IMR-90 (cell line): ENCODE results near the gene GRAMD2A. TPM values are rescaled to one million over a fixed set of nuclear protein-coding genes. Genes with fewer than 3 reads are reported as not detected.

ENCODE experiments used
- ATAC-seq: fragments of 200-7000 bp; cut with Tn5 transposase; 2 replicates; pipeline ENCODE4 v1.9.1; 2020; ENCODE audit warnings: low read depth, mild to moderate bottlenecking, moderate library complexity
- BruUV-seq: library from RNA; stranded (reverse); fragments of 400-500 nt; replicated peaks from 2 replicates; lab custom pipeline; 2021; lab: Mats Ljungman, UMichigan
- CTCF ChIA-PET: fragments of 300-600 bp; formaldehyde crosslinking; extraction: SDS; loops from one replicate; lab custom pipeline; 2021; ENCODE audit warnings: antibody characterized with exemption; lab: Yijun Ruan, JAX
- POLR2A ChIA-PET: fragments of 300-600 bp; sonication (Branson Sonifier 250); formaldehyde crosslinking; loops from one replicate; lab custom pipeline; 2022; ENCODE audit warnings: antibody characterized with exemption; ENCODE audit not compliant: unreplicated experiment; lab: Charles Lee
- DNase-seq: peaks from one replicate; pipeline ENCODE4 v3.0.0; 2013
- H2AFZ ChIP-seq: replicated peaks from 2 replicates; pipeline ENCODE3; 2013; ENCODE audit warnings: low read length, mild to moderate bottlenecking; ENCODE audit not compliant: poor library complexity
- H2AK5ac ChIP-seq: 2 replicates; pipeline ENCODE4 v1.6.1; 2013; ENCODE audit warnings: low read depth, low read length, inconsistent platforms
- H2AK9ac ChIP-seq: replicated peaks from 2 replicates; pipeline ENCODE3; 2013; ENCODE audit warnings: mild to moderate bottlenecking, low read depth, low read length, moderate library complexity; ENCODE audit not compliant: poor library complexity
- H2BK120ac ChIP-seq: 2 replicates; pipeline ENCODE4 v1.6.1; 2013; ENCODE audit warnings: low read depth, low read length, inconsistent platforms
- H2BK15ac ChIP-seq: 3 replicates; pipeline ENCODE4 v1.6.1; 2013; ENCODE audit warnings: low read depth, low read length, inconsistent platforms
- H2BK20ac ChIP-seq: 2 replicates; pipeline ENCODE4 v1.6.1; 2013; ENCODE audit warnings: low read depth, mild to moderate bottlenecking, inconsistent platforms, low read length, moderate library complexity
- H2BK5ac ChIP-seq: 2 replicates; pipeline ENCODE4 v1.6.1; 2013; ENCODE audit warnings: mild to moderate bottlenecking, low read depth, low read length, inconsistent platforms; ENCODE audit not compliant: poor library complexity, severe bottlenecking
- H3K14ac ChIP-seq: replicated peaks from 2 replicates; pipeline ENCODE4 v1.6.1; 2013; ENCODE audit warnings: low read depth, low read length, inconsistent platforms
- H3K18ac ChIP-seq: 2 replicates; pipeline ENCODE4 v1.6.1; 2013; ENCODE audit warnings: low read depth, low read length, control low read depth
- H3K23ac ChIP-seq: 2 replicates; pipeline ENCODE4 v1.6.1; 2013; ENCODE audit warnings: low read depth, low read length, inconsistent platforms
- H3K27ac ChIP-seq: 2 replicates; pipeline ENCODE4 v1.5.1; 2013; ENCODE audit warnings: mild to moderate bottlenecking, control low read depth, low read length; ENCODE audit not compliant: insufficient read depth
- H3K27me3 ChIP-seq: 2 replicates; pipeline ENCODE4 v1.6.1; 2013; ENCODE audit warnings: low read length; ENCODE audit not compliant: control insufficient read depth, insufficient read depth
- H3K36me3 ChIP-seq: 2 replicates; pipeline ENCODE4 v1.6.1; 2013; ENCODE audit warnings: low read length, mixed read lengths; ENCODE audit not compliant: control insufficient read depth, insufficient read depth
- H3K4ac ChIP-seq: 2 replicates; pipeline ENCODE4 v1.6.1; 2013; ENCODE audit warnings: low read depth, low read length, inconsistent platforms
- H3K4me1 ChIP-seq: 2 replicates; pipeline ENCODE4 v1.6.1; 2013; ENCODE audit warnings: low read length, mixed read lengths; ENCODE audit not compliant: control insufficient read depth, insufficient read depth
- H3K4me2 ChIP-seq: 2 replicates; pipeline ENCODE4 v1.6.1; 2013; ENCODE audit warnings: low read depth, mild to moderate bottlenecking, control low read depth, low read length, moderate library complexity
- H3K4me3 ChIP-seq: 2 replicates; pipeline ENCODE4 v1.5.1; 2013; ENCODE audit warnings: low read depth, mild to moderate bottlenecking, control low read depth, low read length, moderate library complexity; ENCODE audit not compliant: insufficient read depth
- H3K56ac ChIP-seq: 2 replicates; pipeline ENCODE4 v1.6.1; 2013; ENCODE audit warnings: low read length, inconsistent platforms; ENCODE audit not compliant: insufficient read depth; ENCODE audit errors: extremely low read depth
- H3K79me1 ChIP-seq, 2 experiments: 2 replicates each; pipeline ENCODE4 v1.6.1; 2013; ENCODE audit warnings: low read length in 2 of 2, inconsistent platforms in 1 of 2, low read depth in 1 of 2
- H3K9ac ChIP-seq: 2 replicates; pipeline ENCODE4 v1.6.1; 2013; ENCODE audit warnings: low read depth, low read length, control low read depth
- H3K9me1 ChIP-seq: 2 replicates; pipeline ENCODE4 v1.6.1; 2013; ENCODE audit warnings: low read length, inconsistent platforms; ENCODE audit not compliant: insufficient read depth
- H3K9me3 ChIP-seq: 2 replicates; pipeline ENCODE4 v1.6.1; 2013; ENCODE audit warnings: low read length; ENCODE audit not compliant: control insufficient read depth, insufficient read depth
- H4K20me1 ChIP-seq: 2 replicates; pipeline ENCODE4 v1.6.1; 2013; ENCODE audit warnings: low read length, inconsistent platforms; ENCODE audit not compliant: insufficient read depth
- H4K5ac ChIP-seq: 2 replicates; pipeline ENCODE4 v1.6.1; 2013; ENCODE audit warnings: mild to moderate bottlenecking, low read depth, low read length, control low read depth
- H4K8ac ChIP-seq, 2 experiments: 2 replicates each; pipeline ENCODE4 v1.6.1; 2013; ENCODE audit warnings: low read depth in 2 of 2, low read length in 2 of 2, control low read depth in 1 of 2, inconsistent platforms in 1 of 2
- H4K91ac ChIP-seq: 2 replicates; pipeline ENCODE4 v1.6.1; 2013; ENCODE audit warnings: low read depth, low read length, inconsistent platforms; ENCODE audit not compliant: insufficient read depth
- BHLHE40 ChIP-seq: fragments of 150-350 bp; IDR thresholded peaks from 2 replicates; pipeline ENCODE4 v1.6.1; 2016; ENCODE audit warnings: mild to moderate bottlenecking, low read depth, low read length
- CEBPB ChIP-seq: IDR thresholded peaks from 2 replicates; pipeline ENCODE4 v1.6.1; 2012; ENCODE audit warnings: low read depth, low read length, improper control_type of control experiment
- CHD1 ChIP-seq: IDR thresholded peaks from 2 replicates; pipeline ENCODE4 v1.6.1; 2012; ENCODE audit warnings: low read depth, low read length, improper control_type of control experiment
- FOS ChIP-seq: fragments of 150-350 bp; IDR thresholded peaks from 2 replicates; pipeline ENCODE4 v1.6.1; 2016; ENCODE audit warnings: low read depth, low read length
- MAFK ChIP-seq: IDR thresholded peaks from 2 replicates; pipeline ENCODE4 v1.6.1; 2012; ENCODE audit warnings: low read depth, low read length, improper control_type of control experiment
- MAZ ChIP-seq: IDR thresholded peaks from 2 replicates; pipeline ENCODE4 v1.6.1; 2012; ENCODE audit warnings: low read depth, mild to moderate bottlenecking, low read length, improper control_type of control experiment, moderate library complexity, borderline replicate concordance
- MXI1 ChIP-seq: IDR thresholded peaks from 2 replicates; pipeline ENCODE4 v1.6.1; 2012; ENCODE audit warnings: low read depth, mild to moderate bottlenecking, low read length, moderate library complexity, borderline replicate concordance
- NFE2L2 ChIP-seq: fragments of 150-350 bp; IDR thresholded peaks from 2 replicates; pipeline ENCODE4 v1.6.1; 2016; ENCODE audit warnings: low read depth, mild to moderate bottlenecking, low read length
- POLR2A ChIP-seq: IDR thresholded peaks from 2 replicates; pipeline ENCODE4 v1.6.1; 2012; ENCODE audit warnings: mild to moderate bottlenecking, low read depth, low read length
- RCOR1 ChIP-seq: IDR thresholded peaks from 2 replicates; pipeline ENCODE4 v1.6.1; 2012; ENCODE audit warnings: mild to moderate bottlenecking, low read length, improper control_type of control experiment; ENCODE audit not compliant: insufficient replicate concordance
- RFX5 ChIP-seq: IDR thresholded peaks from 2 replicates; pipeline ENCODE4 v1.8.0; 2012; ENCODE audit warnings: low read depth, mild to moderate bottlenecking, low read length, moderate library complexity
- SMC3 ChIP-seq: fragments of 150-350 bp; IDR thresholded peaks from 2 replicates; pipeline ENCODE4 v1.6.1; 2016; ENCODE audit warnings: low read depth, mild to moderate bottlenecking, antibody characterized with exemption, low read length, moderate library complexity
- USF2 ChIP-seq: fragments of 150-350 bp; IDR thresholded peaks from 2 replicates; pipeline ENCODE4 v1.6.1; 2017; ENCODE audit warnings: mild to moderate bottlenecking, antibody characterized with exemption, low read length, low read depth
- dilution Hi-C: fragments of 300-500 bp; cut with HindIII; formaldehyde crosslinking; loops from one replicate; pipeline ENCODE4 v1.14.3; 2018; ENCODE audit warnings: low sequenced_read_pairs; ENCODE audit not compliant: unreplicated experiment
- in situ Hi-C: fragments of 300-500 bp; cut with MboI; formaldehyde crosslinking; loops from 3 replicates; pipeline ENCODE4 v1.14.3; 2019; ENCODE audit warnings: low sequenced_read_pairs, inconsistent platforms, mixed read lengths
- intact Hi-C: fragments of 100-400 bp; cut with micrococcal nuclease; formaldehyde crosslinking; loops from 2 replicates; pipeline ENCODE4 v1.10.0; 2022
- polyA plus RNA-seq, 3 experiments: library from polyadenylated mRNA; depleted of rRNA; stranded (reverse); fragments of >200 nt; gene quantifications; 2 replicates each; pipeline ENCODE4 v1.2.3, GENCODE V29; 2012; ENCODE audit warnings: low replicate concordance in 1 of 3
- total RNA-seq: library from RNA; depleted of rRNA; stranded (reverse); fragments of >200 nt; gene quantifications from 2 replicates; pipeline ENCODE4 v1.2.3, GENCODE V29; 2012
- TF ChIP-seq, protein P1 (sequence below): fragments of 150-350 bp; IDR thresholded peaks from 2 replicates; pipeline ENCODE4 v1.6.1; 2016; ENCODE audit warnings: low read depth, mild to moderate bottlenecking, low read length, moderate library complexity, borderline replicate concordance
- TF ChIP-seq, protein P2 (sequence below): conservative IDR thresholded peaks from 2 replicates; pipeline ENCODE4 v1.5.1; 2012; ENCODE audit warnings: mild to moderate bottlenecking, low read depth, low read length, improper control_type of control experiment

The GRAMD2A gene
- total and polyA plus RNA-seq, 2 of the 4 experiments (the other 2 are of a cell fraction), result 0.14 to 0.18 TPM

DNA sequence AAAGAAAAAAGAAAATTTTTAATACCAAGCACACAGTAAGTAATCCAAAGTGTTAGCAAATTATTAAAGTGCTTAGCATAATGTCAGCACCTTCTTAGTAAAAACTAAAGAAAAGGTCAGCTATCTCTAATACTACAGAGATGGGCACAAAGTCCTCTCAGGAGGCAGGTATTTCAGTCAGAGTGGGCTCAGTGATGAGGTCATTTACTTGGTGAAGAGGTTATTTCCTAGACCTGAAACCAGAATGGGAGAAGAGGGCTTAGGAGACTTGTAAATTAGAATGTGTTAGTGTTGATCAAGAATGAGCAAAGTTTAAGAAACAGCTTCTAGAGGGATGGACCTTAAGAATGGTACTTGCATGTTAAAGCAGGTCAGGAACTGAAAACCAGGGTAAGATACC lies 42.1 kb upstream of the GRAMD2A start:
- no peak overlapping the region for H2AK9ac ChIP-seq
- no peak overlapping the region for H4K8ac ChIP-seq
- DNase-seq, result no peak
- no peak overlapping the region for H2BK15ac ChIP-seq
- dilution Hi-C loops (no loop called here), intact Hi-C loops (no loop called here), in situ Hi-C loops (no loop called here)
- H2BK120ac ChIP-seq, result no peak overlapping the region
- H2AFZ ChIP-seq, result no peak overlapping the region
- no peak overlapping the region for H3K18ac ChIP-seq
- peaks cover 21% of the 10 kb centered on the region for H3K36me3 ChIP-seq
- TF ChIP-seq CHD1 (no peak), MXI1 (no peak), BHLHE40 (no peak), MAFK (no peak), NFE2L2 (no peak), FOS (no peak), MAZ (no peak), CEBPB (no peak), RCOR1 (no peak), RFX5 (no peak), POLR2A (no peak), SMC3 (no peak), USF2 (no peak)
- TF ChIP-seq, protein P1, sequence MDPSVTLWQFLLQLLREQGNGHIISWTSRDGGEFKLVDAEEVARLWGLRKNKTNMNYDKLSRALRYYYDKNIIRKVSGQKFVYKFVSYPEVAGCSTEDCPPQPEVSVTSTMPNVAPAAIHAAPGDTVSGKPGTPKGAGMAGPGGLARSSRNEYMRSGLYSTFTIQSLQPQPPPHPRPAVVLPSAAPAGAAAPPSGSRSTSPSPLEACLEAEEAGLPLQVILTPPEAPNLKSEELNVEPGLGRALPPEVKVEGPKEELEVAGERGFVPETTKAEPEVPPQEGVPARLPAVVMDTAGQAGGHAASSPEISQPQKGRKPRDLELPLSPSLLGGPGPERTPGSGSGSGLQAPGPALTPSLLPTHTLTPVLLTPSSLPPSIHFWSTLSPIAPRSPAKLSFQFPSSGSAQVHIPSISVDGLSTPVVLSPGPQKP, result no peak
- TF ChIP-seq, protein P2, sequence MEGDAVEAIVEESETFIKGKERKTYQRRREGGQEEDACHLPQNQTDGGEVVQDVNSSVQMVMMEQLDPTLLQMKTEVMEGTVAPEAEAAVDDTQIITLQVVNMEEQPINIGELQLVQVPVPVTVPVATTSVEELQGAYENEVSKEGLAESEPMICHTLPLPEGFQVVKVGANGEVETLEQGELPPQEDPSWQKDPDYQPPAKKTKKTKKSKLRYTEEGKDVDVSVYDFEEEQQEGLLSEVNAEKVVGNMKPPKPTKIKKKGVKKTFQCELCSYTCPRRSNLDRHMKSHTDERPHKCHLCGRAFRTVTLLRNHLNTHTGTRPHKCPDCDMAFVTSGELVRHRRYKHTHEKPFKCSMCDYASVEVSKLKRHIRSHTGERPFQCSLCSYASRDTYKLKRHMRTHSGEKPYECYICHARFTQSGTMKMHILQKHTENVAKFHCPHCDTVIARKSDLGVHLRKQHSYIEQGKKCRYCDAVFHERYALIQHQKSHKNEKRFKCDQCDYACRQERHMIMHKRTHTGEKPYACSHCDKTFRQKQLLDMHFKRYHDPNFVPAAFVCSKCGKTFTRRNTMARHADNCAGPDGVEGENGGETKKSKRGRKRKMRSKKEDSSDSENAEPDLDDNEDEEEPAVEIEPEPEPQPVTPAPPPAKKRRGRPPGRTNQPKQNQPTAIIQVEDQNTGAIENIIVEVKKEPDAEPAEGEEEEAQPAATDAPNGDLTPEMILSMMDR, result no peak
- H2BK20ac ChIP-seq, result no peak overlapping the region
- BruUV-seq, result no TSS peak
- peaks cover 14% of the 10 kb centered on the region for H3K4me1 ChIP-seq
- H3K4ac ChIP-seq, result no peak overlapping the region
- H4K91ac ChIP-seq, result no peak overlapping the region
- POLR2A ChIA-PET, result interaction anchor here (0.6 kb wide), 1 partner anchor 39 kb away, joined by 4 read pairs; no protein-coding TSS in a partner anchor
- ATAC-seq, result no peak
- H3K9me1 ChIP-seq, result peaks cover 25% of the 10 kb centered on the region
- H2BK5ac ChIP-seq, result no peak overlapping the region
- no peaks in the 10 kb centered on the region for H4K20me1 ChIP-seq
- CTCF ChIA-PET, result interaction anchor here (1.0 kb wide), 1 partner anchor 12 kb away, joined by 3 read pairs; no protein-coding TSS in a partner anchor
- no peak overlapping the region for H2AK5ac ChIP-seq
- no peaks in the 10 kb centered on the region for H3K9me3 ChIP-seq
- H3K27me3 ChIP-seq, result no peaks in the 10 kb centered on the region
- peaks cover 9 to 23% of the 10 kb centered on the region in 2 experiments; a peak in 3 of 4 replicates for H3K79me1 ChIP-seq
- no peak overlapping the region for H3K56ac ChIP-seq
- no peak overlapping the region for H3K4me2 ChIP-seq
- no peak overlapping the region for H3K27ac ChIP-seq
- H3K4me3 ChIP-seq, result no peak overlapping the region
- H3K23ac ChIP-seq, result no peak overlapping the region
- H4K5ac ChIP-seq, result no peak overlapping the region
- H3K14ac ChIP-seq, result no peak overlapping the region
- no peak overlapping the region for H3K9ac ChIP-seq
